Forelimb muscle (tissue), 1 donor: Measurements from ENCODE around the gene YJU2. TPM values are rescaled to one million over a fixed set of nuclear protein-coding genes. Genes with fewer than 3 reads are reported as not detected.
A peak's percentile ranks its signal among the peaks of the same experiment; 100 is the strongest.
"Not testable (repeated sequence)": the region's sequence is repeated elsewhere in the genome, so short reads cannot be mapped to it uniquely, and the experiment has no call there.

Source experiments
- DNase-seq: peaks from one replicate; pipeline ENCODE4 v3.0.0-alpha.2; 2013; ENCODE audit warnings: low read depth
- polyA plus RNA-seq: library from polyadenylated mRNA; unstranded; fragments of 120-200 nt; gene quantifications from one replicate; pipeline ENCODE4 v1.2.1, GENCODE V29; 2013; ENCODE audit not compliant: insufficient read length

YJU2 gene
- polyA plus RNA-seq = 12.9 TPM

DNA sequence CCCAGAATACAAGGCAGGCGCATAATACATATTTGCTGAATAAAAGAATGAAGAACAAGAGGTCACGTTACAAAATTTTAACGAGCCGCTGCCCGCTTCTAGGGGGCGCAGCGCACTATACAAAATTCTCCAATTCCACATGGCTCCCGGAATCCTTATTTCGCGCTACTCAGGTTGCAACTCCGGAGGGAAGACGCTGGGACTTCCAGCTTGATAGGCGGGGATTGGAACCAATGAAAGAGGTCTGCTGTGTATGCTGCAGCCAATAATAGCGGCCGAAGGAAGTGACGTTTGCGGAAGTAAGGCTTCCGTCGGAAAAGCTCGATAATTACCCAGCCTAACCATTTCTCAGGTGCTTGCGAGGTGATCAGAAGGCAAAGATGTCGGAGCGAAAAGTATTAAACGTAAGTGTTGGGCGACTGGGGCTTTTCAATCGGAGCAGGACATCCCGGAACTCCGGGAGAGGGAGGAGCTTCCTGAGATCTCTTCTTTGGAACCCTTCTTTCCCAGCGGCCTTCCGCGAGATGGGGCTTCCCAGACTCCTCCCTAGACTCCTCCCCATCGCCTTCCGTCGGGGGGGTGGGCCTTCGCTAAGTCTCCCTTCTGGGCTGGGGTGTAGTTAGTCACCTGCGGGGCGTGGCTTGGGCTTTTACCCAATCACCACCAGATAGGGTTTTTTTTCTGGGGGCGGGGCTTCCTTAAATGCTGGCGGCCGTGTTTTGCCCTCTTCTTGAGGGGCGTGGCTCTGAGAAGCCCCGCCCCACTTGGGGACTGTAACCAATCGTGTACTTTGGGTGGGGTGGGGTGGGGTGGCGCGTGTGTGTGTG, at the start of gene YJU2:
TSS of gene YJU2 (plus strand) at position 314 of the 827 bp plus-strand sequence. CDS start at position 381, 67 bp downstream.
- DNase-seq = peak; percentile 98

DNA sequence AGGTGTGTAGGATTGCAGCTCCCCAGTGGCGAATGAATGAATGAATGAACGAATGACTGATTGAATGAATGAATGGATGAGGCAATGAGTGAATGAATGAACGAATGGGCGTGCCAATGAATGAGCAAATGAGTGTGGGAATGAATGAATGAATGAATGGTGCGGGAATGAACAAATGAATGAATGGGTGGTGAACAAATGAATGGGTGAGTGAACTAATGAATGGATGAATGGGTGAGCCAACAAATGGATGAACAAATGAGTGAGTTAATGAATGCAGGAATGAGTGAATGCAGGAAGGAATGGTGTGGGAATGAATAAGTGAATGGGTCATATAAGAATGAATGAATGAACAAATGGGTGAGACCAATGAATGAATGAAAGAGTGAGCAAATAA, 49.7 kb upstream of the YJU2 start:
- DNase-seq = no peak

DNA sequence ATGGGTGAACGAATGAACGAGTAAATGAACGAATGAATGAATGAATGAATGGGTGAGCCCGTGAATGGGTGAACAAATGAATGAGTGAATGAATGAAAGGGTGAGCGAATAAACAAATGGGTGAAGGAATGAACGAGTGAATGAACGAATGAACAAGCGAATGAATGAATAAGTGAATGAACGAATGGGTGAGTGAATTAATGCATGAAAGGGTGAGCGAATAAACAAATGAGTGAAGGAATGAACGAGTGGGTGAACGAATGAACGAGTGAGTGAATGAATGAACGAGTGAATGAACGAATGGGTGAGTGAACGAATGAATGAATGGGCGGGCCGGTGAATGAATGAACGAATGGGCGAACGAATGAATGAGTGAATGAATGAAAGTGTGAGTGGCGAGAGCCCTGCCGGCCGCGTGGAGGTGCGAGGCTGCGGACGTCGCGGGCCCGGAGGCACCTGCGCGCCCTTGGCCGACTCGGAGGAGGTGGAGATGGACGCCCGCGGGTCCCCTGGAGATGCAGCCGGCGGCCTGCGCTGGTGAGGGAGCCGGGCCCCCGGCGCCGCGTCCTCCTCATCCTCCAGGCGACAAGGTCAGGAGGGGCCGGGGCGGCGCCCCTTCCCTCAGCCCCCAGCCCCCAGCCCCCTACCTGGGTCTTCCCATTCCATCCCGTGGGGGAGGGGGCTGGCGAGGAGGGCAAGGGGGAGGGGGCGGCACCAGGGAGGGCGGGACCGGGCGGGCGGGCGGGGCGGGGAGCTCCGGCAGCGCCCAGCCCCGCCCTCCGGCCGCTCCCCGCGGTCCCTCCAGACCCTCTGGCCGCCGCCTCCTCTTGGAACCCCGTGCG, 49.0 kb upstream of the YJU2 start:
- no peak for DNase-seq

DNA sequence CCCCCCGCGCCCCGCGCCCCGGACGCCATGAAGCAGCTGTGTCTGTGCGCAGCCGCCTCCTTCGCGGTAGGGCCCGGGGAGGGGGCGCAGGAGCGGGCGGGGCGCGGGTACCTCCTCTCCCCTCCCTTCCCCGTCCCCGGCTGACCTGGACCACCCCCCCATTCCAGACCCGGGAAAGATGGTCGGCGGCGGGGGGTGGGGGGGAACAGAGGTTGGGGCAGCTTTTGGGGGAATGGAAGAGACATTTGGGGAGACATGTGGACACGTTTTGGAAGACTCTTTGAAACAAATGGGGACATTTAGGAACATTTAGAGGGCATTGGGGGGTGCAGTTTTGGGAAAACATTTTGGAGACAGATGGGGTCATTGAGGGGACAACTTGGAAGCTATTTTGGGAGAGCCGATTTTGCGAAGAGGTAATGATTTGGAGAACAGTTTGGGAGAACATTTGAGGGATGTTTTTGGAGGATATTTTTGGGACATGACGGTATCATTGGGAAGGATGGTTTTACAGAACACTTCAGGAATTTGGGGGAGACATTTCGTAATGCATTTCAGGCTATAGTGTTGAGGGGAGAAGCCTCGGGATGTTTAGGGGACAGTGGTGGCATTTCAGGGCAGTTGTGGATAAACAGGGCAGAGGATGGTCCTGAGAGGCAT, 48.3 kb upstream of the YJU2 start:
- no peak for DNase-seq

DNA sequence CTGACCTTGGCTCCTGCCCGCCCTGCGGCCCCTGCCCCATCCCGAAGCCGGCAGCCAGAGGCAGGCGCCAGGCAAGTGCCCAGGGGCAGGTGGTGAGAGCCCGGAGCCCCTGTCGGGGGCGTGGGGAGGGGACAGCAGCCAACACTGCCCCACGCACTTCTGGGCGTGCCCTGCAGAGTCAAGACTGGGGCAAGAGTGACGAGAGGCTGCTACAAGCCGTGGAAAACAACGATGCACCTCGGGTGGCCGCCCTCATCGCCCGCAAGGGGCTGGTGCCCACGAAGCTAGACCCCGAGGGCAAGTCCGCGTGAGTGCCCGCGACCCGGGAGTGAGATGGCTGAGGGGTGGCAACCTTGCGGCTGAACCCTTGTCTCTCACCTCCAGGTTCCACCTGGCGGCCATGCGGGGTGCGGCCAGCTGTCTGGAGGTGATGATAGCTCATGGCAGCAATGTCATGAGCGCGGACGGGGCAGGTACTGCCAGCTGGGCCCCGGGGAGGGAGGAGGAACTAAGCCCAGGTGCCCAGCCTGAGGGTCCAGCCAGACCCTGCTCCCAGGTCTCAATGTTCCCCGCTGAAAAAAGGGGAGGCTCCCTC, 47.1 kb upstream of the YJU2 start:
- no peak for DNase-seq

DNA sequence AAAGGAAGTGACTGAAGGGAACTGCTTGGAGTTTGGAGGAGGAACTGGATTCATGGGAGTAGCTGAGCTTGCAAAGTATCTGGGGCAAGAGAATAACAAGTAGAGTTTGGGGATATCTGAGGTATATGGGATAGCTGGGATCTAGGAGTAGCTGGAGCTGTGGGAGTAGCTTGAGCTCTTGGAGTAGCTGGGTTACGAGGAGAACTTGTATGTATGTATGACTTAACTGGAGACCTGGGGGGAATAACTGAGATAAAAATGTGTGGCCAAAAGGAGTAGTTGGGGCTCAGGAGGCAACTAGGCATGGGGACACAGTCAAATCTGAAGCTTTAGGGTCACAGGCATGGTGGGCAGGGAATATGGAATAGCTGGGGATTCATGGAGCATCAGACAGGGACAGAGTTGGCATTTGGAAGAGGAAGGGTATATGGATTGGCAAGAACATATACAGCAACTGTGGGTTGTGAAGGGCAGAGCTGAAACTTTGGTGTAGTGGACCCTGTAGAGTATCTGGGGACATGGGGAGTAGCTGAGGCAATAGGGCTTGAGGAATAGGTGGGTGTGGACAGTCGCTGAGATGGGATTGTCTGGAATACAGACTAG, 45.8 kb upstream of the YJU2 start:
- DNase-seq = no peak

DNA sequence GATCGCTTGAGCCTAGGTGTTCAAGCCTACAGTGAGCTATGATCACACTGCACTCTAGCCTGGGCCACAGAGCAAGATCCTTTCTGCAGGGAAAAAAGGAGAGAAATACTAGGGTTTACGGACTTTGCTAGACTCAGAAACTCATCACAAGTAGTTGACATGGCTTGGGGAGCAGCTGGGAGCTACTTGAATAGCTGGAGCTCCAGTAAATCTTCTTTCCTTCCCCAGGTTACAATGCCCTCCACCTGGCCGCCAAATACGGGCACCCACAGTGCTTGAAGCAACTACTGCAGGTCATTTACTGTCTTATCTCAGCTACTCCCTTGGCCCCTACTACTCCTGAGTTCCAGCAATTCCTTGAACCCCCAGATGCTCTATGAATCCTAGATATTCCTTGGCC, 45.1 kb upstream of the YJU2 start:
- no peak for DNase-seq

DNA sequence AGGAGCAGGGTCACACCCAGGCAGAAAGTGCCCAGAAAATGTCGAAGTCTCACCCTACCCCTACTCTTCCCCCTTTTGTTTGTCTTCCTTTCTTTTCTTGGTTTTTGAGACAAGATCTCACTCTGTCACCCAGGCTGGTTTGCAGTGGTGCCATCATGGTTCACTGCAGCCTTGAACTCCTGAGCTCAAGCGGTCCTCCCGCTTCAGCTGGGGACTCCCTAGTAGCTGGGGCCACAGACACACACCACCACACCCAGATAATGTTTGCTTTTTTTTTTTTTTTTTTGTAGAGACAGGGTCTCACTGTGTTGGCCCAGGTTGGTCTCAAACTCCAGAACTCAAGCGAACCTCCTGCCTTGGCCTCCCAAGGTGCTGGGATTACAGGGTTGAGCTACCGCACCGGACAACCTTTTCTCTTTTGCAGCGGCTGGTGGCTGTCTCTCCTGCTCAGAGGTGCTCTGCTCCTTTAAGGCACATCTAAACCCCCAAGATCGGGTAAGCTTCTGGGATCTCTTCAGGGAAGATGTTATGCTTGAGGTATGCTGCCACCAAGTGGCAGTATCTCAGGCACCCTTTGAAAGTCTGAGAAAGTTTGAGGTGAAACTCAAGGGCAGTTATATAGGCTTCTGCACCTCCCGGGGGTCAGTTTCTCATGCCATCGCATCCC, 39.9 kb upstream of the YJU2 start:
- no peak for DNase-seq

DNA sequence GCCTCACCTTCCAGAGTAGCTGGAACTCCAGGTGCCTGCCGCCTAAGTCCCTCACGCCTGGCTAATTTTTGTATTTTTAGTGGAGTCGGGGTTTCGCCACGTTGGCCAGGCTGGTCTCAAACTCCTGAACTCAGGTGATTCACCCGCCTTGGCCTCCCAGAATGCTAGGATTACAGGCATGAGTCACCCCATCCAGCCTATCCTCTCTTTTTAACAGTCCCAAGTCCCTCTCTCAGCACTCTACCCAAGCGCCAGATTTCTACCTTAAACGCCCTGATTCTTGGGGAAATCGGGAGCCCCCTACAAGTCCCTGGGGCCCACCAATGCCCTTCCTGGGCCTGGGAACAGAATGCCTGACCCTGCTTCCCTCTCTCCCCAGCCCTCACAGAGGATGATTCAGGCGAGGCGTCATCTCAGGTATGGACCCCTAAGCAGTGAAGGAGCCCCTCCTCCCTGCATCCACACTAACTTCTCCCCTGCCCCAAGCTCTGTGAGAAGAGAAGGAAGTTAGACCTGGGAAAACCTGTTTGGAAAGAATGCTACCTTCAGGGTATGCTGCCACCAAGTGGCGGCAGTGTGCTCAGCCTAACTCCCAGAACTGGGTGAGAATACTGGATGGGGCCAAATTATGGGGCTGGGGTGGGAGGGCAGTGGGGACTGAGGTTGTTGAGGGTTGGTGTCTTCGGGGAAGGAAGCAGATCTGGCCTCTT, 38.3 kb upstream of the YJU2 start:
- DNase-seq = no peak

DNA sequence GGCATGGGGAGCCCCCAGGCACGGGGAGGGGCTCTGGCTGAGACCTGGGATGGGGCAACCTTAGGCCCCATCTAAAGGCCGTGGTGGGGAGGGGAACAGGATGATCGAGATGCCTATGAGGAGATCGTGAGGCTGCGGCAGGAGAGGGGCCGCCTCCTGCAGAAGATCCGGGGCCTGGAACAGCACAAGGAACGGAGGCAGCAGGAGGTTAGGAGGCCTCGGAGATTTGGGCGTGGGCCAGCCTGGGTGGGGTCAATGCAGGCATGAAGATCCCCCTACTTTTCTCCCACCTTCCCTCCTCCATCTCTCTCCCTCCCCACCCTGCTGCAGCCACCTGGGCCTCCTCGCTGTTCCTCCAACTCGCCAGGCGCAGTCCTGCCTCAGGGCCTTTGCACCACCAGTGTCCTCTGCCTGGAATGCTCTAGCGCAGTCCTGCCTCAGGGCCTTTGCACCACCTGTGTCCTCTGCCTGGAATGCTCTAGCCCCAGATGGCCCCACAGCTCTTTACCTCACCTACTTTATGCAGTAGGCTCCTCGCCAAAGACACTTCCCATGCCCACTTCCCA, 36.6 kb upstream of the YJU2 start:
- DNase-seq = no peak

DNA sequence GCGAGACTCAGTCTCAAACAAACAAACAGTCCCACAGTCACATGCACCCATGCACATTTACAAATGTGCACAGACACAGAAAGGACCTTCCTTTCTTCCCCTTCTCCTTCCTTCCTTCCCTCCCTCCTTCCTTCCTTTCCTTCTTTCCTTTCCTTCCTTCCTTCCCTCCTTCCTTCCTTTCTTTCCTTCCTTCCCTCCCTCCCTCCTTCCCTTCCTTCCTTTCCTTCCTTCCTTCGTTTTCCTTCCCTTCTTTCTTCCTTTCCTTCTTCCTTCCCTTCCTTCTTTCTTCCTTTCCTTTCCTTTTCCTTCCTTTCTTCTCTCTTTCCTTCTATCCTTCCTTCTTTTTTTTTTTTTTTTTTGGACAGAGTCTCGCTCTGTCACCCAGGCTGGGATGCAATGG, 33.8 kb upstream of the YJU2 start:
- DNase-seq = no peak

DNA sequence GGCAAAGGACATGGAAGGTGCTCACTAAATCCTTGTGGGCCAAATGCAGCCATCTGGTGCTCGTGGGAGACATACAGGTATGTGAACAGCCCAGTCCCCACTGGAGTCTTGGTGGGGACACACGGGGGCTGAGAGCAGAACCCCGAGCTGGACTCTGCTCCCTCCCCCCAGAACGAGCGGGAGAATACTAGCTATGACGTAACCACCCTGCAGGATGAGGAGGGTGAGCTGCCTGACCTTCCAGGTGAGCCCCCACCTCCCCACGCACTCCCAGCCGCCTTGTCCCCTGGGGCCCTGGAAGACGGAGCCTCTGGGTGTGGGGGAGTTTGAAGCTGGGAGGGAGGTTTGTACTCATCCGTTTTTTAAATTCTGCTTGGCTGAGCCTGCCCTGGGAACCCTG, 31.1 kb upstream of the YJU2 start:
- no peak for DNase-seq

DNA sequence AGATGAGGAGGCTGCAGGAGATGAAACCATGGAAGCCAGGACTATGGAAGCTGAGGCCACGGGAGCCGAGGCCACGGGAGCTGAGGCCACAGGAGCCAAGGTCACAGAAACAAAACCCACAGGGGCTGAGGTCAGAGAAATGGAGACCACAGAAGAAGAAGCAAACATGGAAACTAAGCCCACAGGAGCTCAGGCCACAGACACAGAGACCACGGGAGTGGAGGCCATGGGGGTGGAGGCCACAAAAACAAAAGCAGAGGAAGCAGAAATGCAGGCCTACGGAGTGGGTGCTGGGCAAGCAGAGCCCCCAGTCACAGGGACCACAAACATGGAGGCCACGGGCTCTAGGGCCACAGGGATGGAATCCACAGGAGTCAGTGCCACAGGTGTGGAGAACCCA, 30.0 kb upstream of the YJU2 start:
- DNase-seq = no peak

DNA sequence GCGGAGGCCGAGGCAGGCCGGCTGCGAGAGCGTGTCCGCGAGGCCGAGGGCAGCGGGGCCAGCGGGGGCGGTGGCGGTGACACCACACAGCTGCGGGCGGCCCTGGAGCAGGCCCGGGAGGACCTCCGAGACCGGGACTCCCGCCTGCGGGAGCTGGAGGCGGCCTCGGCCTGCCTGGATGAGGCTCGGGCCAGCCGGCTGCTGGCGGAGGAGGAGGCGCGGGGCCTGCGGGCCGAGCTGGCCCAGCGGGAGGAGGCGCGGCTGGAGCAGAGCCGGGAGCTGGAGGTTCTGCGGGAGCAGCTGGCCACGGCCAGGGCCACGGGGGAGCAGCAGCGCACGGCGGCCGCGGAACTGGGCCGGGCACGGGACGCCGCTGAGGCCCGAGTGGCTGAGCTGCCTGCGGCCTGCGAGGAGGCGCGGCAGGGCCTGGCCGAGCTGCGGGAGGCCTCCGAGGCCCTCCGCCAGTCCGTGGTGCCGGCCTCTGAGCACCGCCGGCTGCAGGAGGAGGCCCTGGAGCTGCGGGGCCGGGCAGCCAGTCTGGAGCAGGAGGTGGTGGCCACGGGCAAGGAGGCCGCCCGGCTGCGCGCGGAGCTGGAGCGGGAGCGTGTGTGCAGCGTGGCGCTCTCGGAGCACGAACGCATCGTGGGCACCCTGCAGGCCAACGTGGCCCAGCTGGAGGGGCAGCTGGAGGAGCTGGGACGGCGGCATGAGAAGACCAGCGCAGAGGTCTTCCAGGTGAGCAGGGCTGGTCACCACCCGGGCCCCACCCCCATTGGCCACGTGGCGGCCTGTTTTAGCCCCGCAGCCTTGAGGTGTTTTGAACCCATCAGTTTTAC, 29.2 kb upstream of the YJU2 start:
- DNase-seq = no peak

DNA sequence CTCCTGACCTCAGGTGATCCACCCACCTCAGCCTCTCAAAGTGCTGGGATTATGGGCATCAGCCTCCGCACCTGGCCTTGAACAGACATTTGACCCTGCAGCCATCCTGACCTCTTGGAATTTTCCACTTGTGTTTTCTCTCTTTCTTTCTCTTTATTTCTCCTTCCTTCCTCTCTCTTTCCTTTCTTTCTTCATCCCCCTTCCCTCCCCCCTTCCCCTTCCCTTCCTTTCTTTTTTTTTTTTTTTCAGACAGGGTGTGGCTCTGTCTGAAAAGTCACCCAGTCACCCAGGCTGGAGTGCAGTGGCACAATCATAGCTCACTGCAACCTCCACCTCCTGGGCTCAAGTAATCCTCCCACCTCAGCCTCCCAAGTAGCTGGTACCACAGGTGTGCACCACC, 28.4 kb upstream of the YJU2 start:
- DNase-seq = not testable (repeated sequence)

DNA sequence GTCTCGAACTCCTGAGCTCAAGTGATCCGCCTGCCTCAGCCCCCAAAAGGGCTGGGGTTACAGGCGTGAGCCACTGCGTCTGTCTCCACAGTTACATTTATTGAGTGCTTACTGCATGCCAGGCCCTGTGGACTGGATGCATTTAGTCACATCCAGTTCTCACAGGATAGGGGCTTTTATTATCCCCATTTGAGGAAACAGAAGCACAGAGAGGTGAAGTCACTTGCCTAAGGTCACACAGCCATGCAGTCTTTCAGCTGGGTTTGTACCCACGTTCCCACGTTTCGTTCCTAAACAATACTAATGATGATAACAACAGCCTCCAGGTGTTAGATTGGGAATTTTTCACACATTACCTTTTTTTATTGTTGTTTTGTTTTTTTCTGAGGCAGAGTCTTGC, 26.7 kb upstream of the YJU2 start:
- DNase-seq = no peak

DNA sequence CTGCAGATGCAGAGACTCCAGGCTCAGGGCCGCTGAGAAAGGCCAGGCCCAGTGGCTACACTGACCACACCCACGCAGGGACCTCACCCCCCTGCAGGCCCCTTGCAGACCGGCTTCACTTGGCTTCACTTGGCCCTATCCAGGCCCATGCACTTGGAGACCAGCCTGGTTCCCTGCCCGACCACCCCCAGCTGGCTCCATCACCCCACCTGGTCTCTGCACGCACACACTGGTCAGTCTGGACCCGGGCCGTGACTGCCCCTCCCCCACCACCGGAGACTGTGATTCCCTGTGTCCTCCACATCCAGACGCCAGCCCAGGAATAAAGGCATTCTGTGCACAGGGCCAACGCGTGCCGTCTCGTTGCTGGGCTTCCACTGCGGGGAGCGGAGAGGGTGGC, 22.4 kb upstream of the YJU2 start:
- DNase-seq = no peak

DNA sequence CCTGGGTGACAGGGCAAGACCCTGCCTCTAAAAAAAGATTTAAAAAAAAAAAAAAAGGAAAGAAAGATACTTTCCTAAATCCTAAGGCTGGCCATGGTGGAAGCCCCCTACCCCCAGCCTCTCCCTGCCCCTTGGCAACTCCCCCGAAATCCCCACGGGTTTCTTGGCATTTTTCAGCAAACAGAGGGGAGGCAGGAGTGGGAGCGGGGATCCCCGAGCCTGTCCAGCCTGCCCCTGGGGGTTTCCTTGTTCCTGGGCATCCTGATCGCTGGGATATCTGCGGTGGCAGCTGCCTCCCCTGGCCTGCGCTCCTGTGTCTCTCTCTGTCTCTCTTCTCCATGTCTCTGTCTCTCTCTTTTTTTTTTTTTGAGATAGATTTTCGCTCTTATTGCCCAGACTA, 21.0 kb upstream of the YJU2 start:
- DNase-seq = no peak

DNA sequence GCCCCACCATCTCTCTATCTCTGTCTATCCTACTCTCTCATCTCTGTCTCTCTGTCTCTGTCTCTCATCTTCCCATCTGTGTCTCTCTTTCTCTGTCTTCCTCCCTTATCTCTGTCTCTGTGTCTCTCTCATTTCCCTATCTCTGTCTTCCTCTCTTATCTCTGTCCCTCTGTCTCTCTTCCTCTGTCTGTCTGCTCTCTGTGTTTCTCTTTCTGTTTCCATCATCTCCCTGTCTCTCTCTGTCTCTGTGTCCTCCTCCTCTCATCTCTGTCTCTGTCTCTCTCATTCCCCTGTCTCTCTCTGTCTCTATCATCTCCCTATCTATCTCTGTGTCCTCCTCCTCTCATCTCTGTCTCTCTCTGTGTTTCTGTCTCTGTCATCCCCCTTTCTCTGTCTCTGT, 19.1 kb upstream of the YJU2 start:
- DNase-seq = no peak
